ENCODE data around the gene CCDC9B.

The CCDC9B gene

GRCh38 chr15:40345867-40346578 lies 5.3 kb upstream of the CCDC9B start:
- peaks cover 3% of the 10 kb centered on the region for H3K4me1 ChIP-seq (ENCODE audit: insufficient read depth, low read length)
- H2AFZ ChIP-seq (ENCODE audit: low read depth, low read length) = no peak overlapping the region
- no peak overlapping the region for H3K4me3 ChIP-seq (ENCODE audit: low read length)
- no peaks in the 10 kb centered on the region for H3K9me3 ChIP-seq (ENCODE audit: low read length)
- peaks cover 36% of the 10 kb centered on the region for H3K27me3 ChIP-seq (ENCODE audit: insufficient read depth, low read length)
- no peaks in the 10 kb centered on the region for H3K36me3 ChIP-seq (ENCODE audit: insufficient read depth, low read length)

DNA sequence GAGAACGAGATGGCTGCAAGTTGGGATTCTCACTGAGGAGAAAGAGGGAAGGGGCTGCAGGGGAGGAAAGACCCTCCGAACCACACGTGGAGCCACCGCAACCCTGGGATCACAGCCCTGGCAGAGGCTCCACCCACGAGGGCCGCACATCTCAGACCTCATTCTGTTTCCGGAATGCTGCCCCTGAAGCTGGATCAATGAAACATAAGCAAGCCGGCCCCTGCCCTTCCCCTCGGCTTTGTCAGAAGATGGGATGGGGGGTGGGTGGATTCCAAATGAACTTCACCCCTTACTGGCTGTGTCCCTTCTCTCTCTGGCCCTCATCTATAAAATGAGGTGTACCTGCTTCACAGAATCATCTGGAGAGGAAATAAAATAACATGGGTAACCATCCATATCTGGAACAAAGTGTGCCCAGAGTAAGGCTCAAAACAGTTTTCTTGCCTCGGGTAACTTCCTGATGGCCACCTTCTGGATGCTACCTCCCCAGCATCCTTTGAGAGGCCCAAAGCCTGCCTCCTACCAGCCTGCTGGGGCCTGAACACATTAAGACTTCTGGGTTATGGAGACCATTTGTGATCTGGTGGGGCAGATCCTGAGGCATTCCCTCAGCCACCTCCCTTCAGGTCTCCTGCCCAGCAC lies 4.6 kb upstream of the CCDC9B start:
- no peak overlapping the region for H2AFZ ChIP-seq (ENCODE audit: low read depth, low read length)

DNA sequence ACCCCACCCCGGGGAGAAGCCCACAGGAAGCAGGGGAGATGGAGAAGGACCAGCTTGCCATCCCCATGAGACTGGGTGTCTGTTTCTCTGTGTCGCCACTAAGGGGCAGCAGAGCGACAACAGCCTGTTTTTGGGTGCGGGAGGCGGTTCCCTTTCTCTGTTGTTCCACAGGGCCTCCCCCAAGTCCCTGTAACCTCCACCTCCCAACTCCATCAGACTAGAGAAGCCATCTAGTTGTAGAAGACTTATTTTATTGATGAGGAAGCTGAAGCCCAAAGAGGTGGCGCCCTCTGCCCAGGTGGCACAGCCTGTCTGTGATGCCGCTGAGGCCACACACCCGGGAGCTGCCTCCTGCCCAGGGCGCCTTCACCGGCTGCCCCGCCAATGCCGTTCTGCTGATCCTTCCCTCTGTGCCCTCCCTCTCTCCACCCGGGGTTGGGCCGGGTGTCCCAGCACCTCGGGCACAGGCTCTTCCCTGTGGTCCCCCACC lies 3.9 kb upstream of the CCDC9B start:
- H3K27me3 ChIP-seq (ENCODE audit: insufficient read depth, low read length) = peaks cover 25% of the 10 kb centered on the region
- no peak overlapping the region for H3K4me3 ChIP-seq (ENCODE audit: low read length)
- no peaks in the 10 kb centered on the region for H3K9me3 ChIP-seq (ENCODE audit: low read length)
- H3K36me3 ChIP-seq (ENCODE audit: insufficient read depth, low read length) = no peaks in the 10 kb centered on the region
- peaks cover 12% of the 10 kb centered on the region for H3K4me1 ChIP-seq (ENCODE audit: insufficient read depth, low read length)
- H2AFZ ChIP-seq (ENCODE audit: low read depth, low read length) = no peak overlapping the region

More for the DNA sequence above, 4.6 kb upstream of the CCDC9B start:
- Histone ChIP-seq H3K36me3 (ENCODE audit: insufficient read depth, low read length) (no peaks in the 10 kb centered on the region), H3K4me1 (ENCODE audit: insufficient read depth, low read length) (peaks cover 10% of the 10 kb centered on the region), H3K4me3 (ENCODE audit: low read length) (no peak overlapping the region), H3K27me3 (ENCODE audit: insufficient read depth, low read length) (peaks cover 30% of the 10 kb centered on the region), H3K9me3 (ENCODE audit: low read length) (no peaks in the 10 kb centered on the region)

GRCh38 chr15:40344217-40344616 lies 3.5 kb upstream of the CCDC9B start:
- H3K4me3 ChIP-seq (ENCODE audit: low read length) = no peak overlapping the region
- peaks cover 24% of the 10 kb centered on the region for H3K27me3 ChIP-seq (ENCODE audit: insufficient read depth, low read length)
- H3K9me3 ChIP-seq (ENCODE audit: low read length) = no peaks in the 10 kb centered on the region
- H3K4me1 ChIP-seq (ENCODE audit: insufficient read depth, low read length) = peaks cover 12% of the 10 kb centered on the region
- no peaks in the 10 kb centered on the region for H3K36me3 ChIP-seq (ENCODE audit: insufficient read depth, low read length)
- no peak overlapping the region for H2AFZ ChIP-seq (ENCODE audit: low read depth, low read length)

GRCh38 chr15:40343512-40343911 lies 2.8 kb upstream of the CCDC9B start:
- no peak overlapping the region for H3K4me3 ChIP-seq (ENCODE audit: low read length)
- H3K27me3 ChIP-seq (ENCODE audit: insufficient read depth, low read length) = peaks cover 19% of the 10 kb centered on the region
- no peak overlapping the region for H2AFZ ChIP-seq (ENCODE audit: low read depth, low read length)
- no peaks in the 10 kb centered on the region for H3K36me3 ChIP-seq (ENCODE audit: insufficient read depth, low read length)
- H3K9me3 ChIP-seq (ENCODE audit: low read length) = no peaks in the 10 kb centered on the region
- H3K4me1 ChIP-seq (ENCODE audit: insufficient read depth, low read length) = peaks cover 12% of the 10 kb centered on the region

DNA sequence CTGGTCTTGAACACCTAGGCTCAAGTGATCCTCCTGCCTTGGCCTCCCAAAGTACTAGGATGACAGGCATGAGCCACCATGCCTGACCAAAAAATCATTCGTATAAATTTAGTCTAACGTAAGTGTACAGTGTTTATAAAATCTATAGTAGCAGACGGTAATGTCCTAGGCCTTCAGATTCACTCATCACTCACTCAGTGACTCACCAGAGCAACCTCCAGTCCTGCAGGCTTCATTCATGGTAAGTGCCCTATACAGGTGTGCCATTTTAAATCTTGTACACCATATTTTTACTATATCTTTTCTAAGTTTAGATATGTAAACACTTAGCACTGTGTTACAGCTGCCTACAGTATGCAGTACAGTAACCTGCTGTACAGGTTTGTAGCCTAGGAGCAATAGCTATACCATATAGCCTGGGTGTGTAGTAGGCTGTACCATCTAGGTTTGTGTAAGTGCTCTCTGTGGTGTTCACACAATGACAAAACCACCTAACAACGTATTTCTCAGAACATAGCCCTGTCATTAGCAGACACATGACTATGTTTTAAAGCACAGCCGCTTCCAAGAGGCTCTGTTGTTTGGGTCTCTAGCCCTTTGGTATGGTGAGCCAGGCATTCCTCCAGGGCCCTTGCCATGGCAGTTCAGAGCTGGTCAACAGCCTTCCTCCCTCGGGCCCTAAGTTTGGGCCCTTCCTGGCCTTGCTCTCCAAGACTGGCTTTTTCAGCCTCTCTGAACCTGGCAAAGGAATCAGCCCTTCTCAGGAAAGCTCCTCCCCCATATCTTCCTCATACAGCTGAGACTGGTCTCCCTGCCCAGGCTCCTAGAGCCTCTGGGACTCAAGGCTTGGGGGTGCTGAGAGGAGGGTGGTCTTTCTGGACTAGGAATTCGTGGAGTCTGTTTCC lies 1.9 kb upstream of the CCDC9B start:
- H3K4me3 ChIP-seq (ENCODE audit: low read length) = no peak overlapping the region
- H3K9me3 ChIP-seq (ENCODE audit: low read length) = no peaks in the 10 kb centered on the region
- no peaks in the 10 kb centered on the region for H3K36me3 ChIP-seq (ENCODE audit: insufficient read depth, low read length)
- H3K27me3 ChIP-seq (ENCODE audit: insufficient read depth, low read length) = peaks cover 16% of the 10 kb centered on the region
- H2AFZ ChIP-seq (ENCODE audit: low read depth, low read length) = no peak overlapping the region
- H3K4me1 ChIP-seq (ENCODE audit: insufficient read depth, low read length) = peaks cover 13% of the 10 kb centered on the region

DNA sequence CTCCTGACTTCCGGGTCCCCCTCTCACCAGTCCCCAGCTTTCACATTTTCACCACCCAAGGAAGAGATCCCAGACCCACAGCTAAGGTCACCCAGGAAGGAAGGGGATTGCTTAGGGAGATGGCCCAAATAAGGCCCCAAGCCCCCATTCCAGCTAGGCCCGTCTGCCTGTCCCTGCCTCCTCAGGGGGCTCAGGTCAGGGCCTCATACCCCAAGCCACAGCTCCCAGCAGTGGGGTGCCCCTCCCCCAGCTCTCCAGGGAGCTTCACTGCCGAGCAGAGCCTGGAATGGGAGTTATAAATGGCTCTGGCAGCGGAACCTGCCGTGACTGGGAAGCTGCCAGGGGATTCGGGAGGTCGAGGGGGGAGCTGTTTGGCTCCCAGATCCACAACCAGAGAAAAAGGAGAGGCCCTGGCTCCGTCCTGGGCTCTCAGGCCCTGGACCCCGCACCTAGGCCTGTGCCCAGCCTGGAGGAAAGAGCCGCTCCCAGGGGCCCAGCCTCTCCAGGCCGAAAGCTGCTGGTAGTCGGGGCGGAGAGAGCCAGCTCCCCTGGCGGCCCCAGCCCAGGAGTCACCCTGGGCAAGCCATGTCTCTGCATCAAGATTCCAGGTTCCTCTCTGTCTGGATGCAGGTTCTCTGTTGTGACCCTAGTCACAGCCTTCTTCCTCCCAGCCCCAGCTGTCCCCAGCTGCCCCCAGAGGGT lies 550 bp downstream of the CCDC9B start:
- H3K27me3 ChIP-seq (ENCODE audit: insufficient read depth, low read length) = peaks cover 2% of the 10 kb centered on the region
- H3K36me3 ChIP-seq (ENCODE audit: insufficient read depth, low read length) = no peaks in the 10 kb centered on the region
- H3K9me3 ChIP-seq (ENCODE audit: low read length) = no peaks in the 10 kb centered on the region
- H3K4me1 ChIP-seq (ENCODE audit: insufficient read depth, low read length) = peaks cover 14% of the 10 kb centered on the region
- no peak overlapping the region for H3K4me3 ChIP-seq (ENCODE audit: low read length)
- H2AFZ ChIP-seq (ENCODE audit: low read depth, low read length) = no peak overlapping the region

- Histone ChIP-seq H3K4me3 (ENCODE audit: low read length) (no peak overlapping the region), H3K9me3 (ENCODE audit: low read length) (no peaks in the 10 kb centered on the region), H3K36me3 (ENCODE audit: insufficient read depth, low read length) (no peaks in the 10 kb centered on the region), H3K27me3 (ENCODE audit: insufficient read depth, low read length) (peaks cover 2% of the 10 kb centered on the region), H3K4me1 (ENCODE audit: insufficient read depth, low read length) (peaks cover 14% of the 10 kb centered on the region), H2AFZ (ENCODE audit: low read depth, low read length) (no peak overlapping the region)
Measured at GRCh38 chr15:40339621-40339945, 1.2 kb downstream of the CCDC9B start.

- Histone ChIP-seq H3K36me3 (ENCODE audit: insufficient read depth, low read length) (no peaks in the 10 kb centered on the region), H3K4me3 (ENCODE audit: low read length) (no peak overlapping the region), H3K27me3 (ENCODE audit: insufficient read depth, low read length) (peaks cover 2% of the 10 kb centered on the region), H3K4me1 (ENCODE audit: insufficient read depth, low read length) (peaks cover 14% of the 10 kb centered on the region), H3K9me3 (ENCODE audit: low read length) (no peaks in the 10 kb centered on the region), H2AFZ (ENCODE audit: low read depth, low read length) (no peak overlapping the region)
Measured at GRCh38 chr15:40338921-40339620, 1.7 kb downstream of the CCDC9B start.

DNA sequence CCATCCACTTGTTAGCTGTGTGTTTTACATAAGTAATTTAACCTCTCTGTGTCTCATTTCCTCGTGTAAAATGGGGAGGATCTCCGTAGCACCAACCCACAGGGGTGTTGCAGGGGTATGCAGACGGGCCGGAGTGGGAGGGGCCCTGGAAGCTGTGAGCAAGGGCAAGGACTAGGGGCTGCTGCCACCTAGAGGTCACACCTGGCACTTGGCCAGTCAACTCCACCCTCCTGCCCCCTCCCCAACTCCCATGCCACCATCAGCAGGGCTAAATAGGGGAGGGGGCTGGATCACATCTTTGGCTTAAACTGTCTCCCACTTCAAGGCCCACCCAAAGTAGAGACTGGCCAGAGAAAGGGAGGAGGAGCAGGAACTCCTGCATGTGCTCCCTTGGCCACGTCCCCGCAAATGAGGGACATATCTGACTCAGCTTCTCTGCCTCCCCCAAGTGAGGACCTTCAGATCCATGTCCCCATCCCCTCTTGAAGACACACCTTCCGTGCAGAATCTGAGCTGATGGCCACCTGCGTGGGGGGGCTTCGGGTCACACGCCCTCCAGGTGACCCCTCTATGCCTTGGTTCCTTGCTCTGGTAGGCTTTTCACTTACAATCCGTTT lies 2.6 kb downstream of the CCDC9B start:
- Histone ChIP-seq H3K9me3 (ENCODE audit: low read length) (no peaks in the 10 kb centered on the region), H2AFZ (ENCODE audit: low read depth, low read length) (no peak overlapping the region), H3K4me3 (ENCODE audit: low read length) (no peak overlapping the region), H3K36me3 (ENCODE audit: insufficient read depth, low read length) (no peaks in the 10 kb centered on the region), H3K4me1 (ENCODE audit: insufficient read depth, low read length) (peaks cover 12% of the 10 kb centered on the region), H3K27me3 (ENCODE audit: insufficient read depth, low read length) (peaks cover 2% of the 10 kb centered on the region)

GRCh38 chr15:40337597-40337996 lies 3.1 kb downstream of the CCDC9B start:
- no peaks in the 10 kb centered on the region for H3K9me3 ChIP-seq (ENCODE audit: low read length)
- H2AFZ ChIP-seq (ENCODE audit: low read depth, low read length) = no peak overlapping the region
- peaks cover 12% of the 10 kb centered on the region for H3K4me1 ChIP-seq (ENCODE audit: insufficient read depth, low read length)
- no peaks in the 10 kb centered on the region for H3K36me3 ChIP-seq (ENCODE audit: insufficient read depth, low read length)
- peaks cover 2% of the 10 kb centered on the region for H3K27me3 ChIP-seq (ENCODE audit: insufficient read depth, low read length)
- H3K4me3 ChIP-seq (ENCODE audit: low read length) = no peak overlapping the region

DNA sequence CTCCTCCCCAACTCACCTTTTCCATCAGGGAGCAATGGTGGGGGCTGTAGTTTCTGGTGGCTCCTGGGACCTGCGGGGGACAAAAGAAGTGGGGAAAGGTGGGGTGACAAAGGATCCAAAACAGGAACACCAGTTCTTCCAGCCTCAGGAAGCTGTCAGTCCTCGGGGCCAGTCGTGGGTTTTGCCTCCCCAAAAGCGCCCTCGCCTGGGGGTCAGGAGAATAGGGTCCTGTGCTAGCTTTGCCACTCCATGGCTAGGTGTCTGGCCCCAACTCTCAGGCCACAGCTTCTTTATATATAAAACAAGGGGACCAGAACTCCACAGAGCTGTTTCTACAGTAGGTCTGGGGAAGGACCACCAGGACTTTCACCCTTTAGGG lies 4.0 kb downstream of the CCDC9B start:
- no peak overlapping the region for H2AFZ ChIP-seq (ENCODE audit: low read depth, low read length)
- no peaks in the 10 kb centered on the region for H3K9me3 ChIP-seq (ENCODE audit: low read length)
- peaks cover 12% of the 10 kb centered on the region for H3K4me1 ChIP-seq (ENCODE audit: insufficient read depth, low read length)

More for the DNA sequence above, 4.0 kb downstream of the CCDC9B start:
- no peak overlapping the region for H3K4me3 ChIP-seq (ENCODE audit: low read length)
- peaks cover 2% of the 10 kb centered on the region for H3K27me3 ChIP-seq (ENCODE audit: insufficient read depth, low read length)
- no peaks in the 10 kb centered on the region for H3K36me3 ChIP-seq (ENCODE audit: insufficient read depth, low read length)
